Thoracic aorta (tissue), 2 donors: ENCODE data around the gene TFDP2. TPM values are rescaled to one million over a fixed set of nuclear protein-coding genes. Genes with fewer than 3 reads are reported as not detected.

Experiments used
- ATAC-seq: fragments of 150-250 bp; one replicate; pipeline ENCODE4 v1.8.0; 2017; ENCODE audit warnings: low read depth; ENCODE audit not compliant: insufficient number of reproducible peaks, low FRiP score
- DNase-seq: peaks from one replicate; pipeline ENCODE4 v3.0.0-alpha.2; 2020; ENCODE audit warnings: low spot score
- H3K27ac ChIP-seq, 2 donors: fragments of 200-600 bp; sonication (generic); 1 replicate in 1 of 2; 2 replicates in 1 of 2; pipeline ENCODE4 v1.5.1; 2016; ENCODE audit warnings: mild to moderate bottlenecking in 2 of 2, moderate library complexity in 2 of 2
- H3K27me3 ChIP-seq: fragments of 200-600 bp; sonication (generic); replicated peaks from 2 replicates; pipeline ENCODE4 v1.6.0; 2016; ENCODE audit warnings: mild to moderate bottlenecking; ENCODE audit not compliant: insufficient read depth
- H3K36me3 ChIP-seq: fragments of 200-600 bp; sonication (generic); one replicate; pipeline ENCODE4 v1.5.1; 2016
- H3K4me1 ChIP-seq, 2 donors: fragments of 200-600 bp; sonication (generic); 1 replicate in 1 of 2; 2 replicates in 1 of 2; pipeline versions ENCODE4 v1.5.1 to v1.6.0; 2016; ENCODE audit warnings: low read depth in 2 of 2, mild to moderate bottlenecking in 1 of 2; ENCODE audit not compliant: control insufficient read depth in 1 of 2
- H3K4me3 ChIP-seq: fragments of 200-600 bp; sonication (generic); 2 replicates; pipeline ENCODE4 v1.5.1; 2016; ENCODE audit warnings: mild to moderate bottlenecking
- H3K9me3 ChIP-seq: fragments of 200-600 bp; sonication (generic); 2 replicates; pipeline ENCODE4 v1.5.1; 2016
- total RNA-seq, 2 donors: library from RNA; depleted of rRNA; stranded (reverse); fragments of >200 nt; gene quantifications; one replicate each; pipeline versions ENCODE4 v1.1.0 to v1.2.3, GENCODE V29; 2016
- TF ChIP-seq, protein P1 (sequence below): fragments of 200-600 bp; sonication (generic); IDR thresholded peaks from one replicate; pipeline ENCODE4 v1.5.1; 2019; ENCODE audit warnings: antibody characterized with exemption

TFDP2 gene
- total RNA-seq, 2 donors from 2014 or later, result 29.2 to 210 TPM

DNA sequence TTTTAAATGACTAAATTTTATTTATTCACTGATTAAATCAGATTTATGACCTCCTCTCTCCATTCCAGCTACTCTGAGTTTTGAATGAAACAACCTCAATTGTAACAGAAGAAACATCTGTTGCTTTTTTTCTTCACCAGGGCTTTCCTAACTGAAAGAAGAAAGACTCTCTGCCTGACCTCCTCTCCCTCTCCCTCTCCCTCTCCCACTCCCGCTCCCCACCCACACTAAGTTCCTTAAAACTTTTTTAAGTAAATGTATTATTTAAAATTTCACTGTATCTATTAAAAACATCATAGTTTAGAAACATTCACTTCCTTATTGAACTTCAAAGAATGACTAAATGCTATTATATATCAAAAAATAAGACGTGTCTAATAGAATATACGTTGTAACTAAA, 122.0 kb downstream of the TFDP2 start:
- DNase-seq (no peak), ATAC-seq (no peak)
- peaks cover 13 to 17% of the 10 kb centered on the region in 2 donors for H3K4me1 ChIP-seq
- no peaks in the 10 kb centered on the region for H3K9me3 ChIP-seq
- H3K4me3 ChIP-seq, result peak overlapping the region; percentile 77
- H3K27ac ChIP-seq, result no peak overlapping the region
- H3K27me3 ChIP-seq, result no peaks in the 10 kb centered on the region
- no peaks in the 10 kb centered on the region for H3K36me3 ChIP-seq
- TF ChIP-seq, protein P1, sequence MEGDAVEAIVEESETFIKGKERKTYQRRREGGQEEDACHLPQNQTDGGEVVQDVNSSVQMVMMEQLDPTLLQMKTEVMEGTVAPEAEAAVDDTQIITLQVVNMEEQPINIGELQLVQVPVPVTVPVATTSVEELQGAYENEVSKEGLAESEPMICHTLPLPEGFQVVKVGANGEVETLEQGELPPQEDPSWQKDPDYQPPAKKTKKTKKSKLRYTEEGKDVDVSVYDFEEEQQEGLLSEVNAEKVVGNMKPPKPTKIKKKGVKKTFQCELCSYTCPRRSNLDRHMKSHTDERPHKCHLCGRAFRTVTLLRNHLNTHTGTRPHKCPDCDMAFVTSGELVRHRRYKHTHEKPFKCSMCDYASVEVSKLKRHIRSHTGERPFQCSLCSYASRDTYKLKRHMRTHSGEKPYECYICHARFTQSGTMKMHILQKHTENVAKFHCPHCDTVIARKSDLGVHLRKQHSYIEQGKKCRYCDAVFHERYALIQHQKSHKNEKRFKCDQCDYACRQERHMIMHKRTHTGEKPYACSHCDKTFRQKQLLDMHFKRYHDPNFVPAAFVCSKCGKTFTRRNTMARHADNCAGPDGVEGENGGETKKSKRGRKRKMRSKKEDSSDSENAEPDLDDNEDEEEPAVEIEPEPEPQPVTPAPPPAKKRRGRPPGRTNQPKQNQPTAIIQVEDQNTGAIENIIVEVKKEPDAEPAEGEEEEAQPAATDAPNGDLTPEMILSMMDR, result no peak

DNA sequence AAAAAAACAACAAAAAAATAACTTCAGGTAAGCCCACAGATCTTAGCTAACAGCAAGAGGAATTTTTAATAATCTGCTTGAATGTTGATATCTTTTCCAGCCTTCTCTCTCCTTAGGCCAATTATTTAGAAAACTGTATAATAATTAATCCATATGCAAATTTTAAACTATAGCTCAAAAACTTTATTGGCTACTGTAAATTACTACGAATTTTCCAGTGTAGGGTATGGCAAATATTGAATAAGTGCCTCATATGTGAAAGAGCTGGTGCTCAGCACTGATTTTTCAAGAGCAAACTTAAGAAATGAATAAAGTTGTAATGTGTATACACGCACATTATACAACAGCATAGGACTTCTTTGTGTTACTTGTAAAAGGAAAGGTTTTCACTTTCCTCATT, 123.0 kb downstream of the TFDP2 start:
- no peak for ATAC-seq
- no peaks in the 10 kb centered on the region for H3K9me3 ChIP-seq
- no peaks in the 10 kb centered on the region for H3K36me3 ChIP-seq
- TF ChIP-seq, protein P1, result no peak
- H3K27me3 ChIP-seq, result no peaks in the 10 kb centered on the region
- H3K4me1 ChIP-seq, result peaks cover 17% of the 10 kb centered on the region in 2 donors
- no peak overlapping the region for H3K4me3 ChIP-seq
- DNase-seq, result no peak
- no peak overlapping the region for H3K27ac ChIP-seq

DNA sequence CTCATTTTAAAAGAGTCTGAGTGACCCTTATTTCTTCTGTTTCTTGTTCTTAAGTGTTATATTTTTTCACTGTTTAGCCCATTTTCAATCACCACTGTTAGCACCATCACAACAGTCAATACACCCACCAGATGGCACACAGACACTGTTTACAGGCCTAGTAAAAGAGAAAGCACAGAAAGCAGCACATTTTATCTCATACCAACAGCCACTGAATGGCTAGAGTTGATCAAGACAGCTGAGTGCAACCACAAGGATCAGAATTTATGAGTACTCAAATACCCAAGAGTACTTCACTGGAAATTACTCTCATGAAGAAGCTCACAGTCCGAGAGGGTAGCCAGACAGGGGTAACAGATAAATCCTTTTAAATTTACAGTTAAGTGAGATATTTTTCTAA, 127.0 kb downstream of the TFDP2 start:
- no peaks in the 10 kb centered on the region for H3K27me3 ChIP-seq
- ATAC-seq (no peak), DNase-seq (no peak)
- no peak overlapping the region for H3K4me3 ChIP-seq
- no peak overlapping the region for H3K27ac ChIP-seq
- no peaks in the 10 kb centered on the region for H3K36me3 ChIP-seq
- peaks cover 4 to 16% of the 10 kb centered on the region in 2 donors for H3K4me1 ChIP-seq
- TF ChIP-seq, protein P1, result no peak
- no peaks in the 10 kb centered on the region for H3K9me3 ChIP-seq

DNA sequence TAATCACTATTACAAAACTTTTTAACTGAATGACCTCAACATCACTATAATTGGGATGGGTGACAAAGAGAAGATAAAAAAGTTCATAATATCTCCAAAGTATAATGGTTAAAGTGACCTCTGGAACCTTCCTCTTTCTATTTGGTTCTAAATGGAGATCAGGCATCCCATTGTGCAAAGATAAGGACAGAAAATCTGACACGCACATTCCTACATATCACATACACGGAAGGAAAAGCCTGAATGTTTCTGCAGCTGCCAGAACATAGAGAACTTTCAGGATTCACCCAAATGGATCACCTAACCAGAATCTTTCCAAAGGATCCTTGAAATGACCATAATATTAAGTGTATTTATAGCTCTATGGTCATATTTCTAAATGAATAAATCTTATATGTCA, 128.2 kb downstream of the TFDP2 start:
- no peak for ATAC-seq
- Histone ChIP-seq H3K9me3 (no peaks in the 10 kb centered on the region), H3K27me3 (no peaks in the 10 kb centered on the region), H3K36me3 (no peaks in the 10 kb centered on the region), H3K4me3 (no peak overlapping the region), H3K27ac (no peak overlapping the region), H3K4me1 (peaks cover 0 to 9% of the 10 kb centered on the region in 2 donors)
- no peak for DNase-seq
- TF ChIP-seq, protein P1, result no peak

DNA sequence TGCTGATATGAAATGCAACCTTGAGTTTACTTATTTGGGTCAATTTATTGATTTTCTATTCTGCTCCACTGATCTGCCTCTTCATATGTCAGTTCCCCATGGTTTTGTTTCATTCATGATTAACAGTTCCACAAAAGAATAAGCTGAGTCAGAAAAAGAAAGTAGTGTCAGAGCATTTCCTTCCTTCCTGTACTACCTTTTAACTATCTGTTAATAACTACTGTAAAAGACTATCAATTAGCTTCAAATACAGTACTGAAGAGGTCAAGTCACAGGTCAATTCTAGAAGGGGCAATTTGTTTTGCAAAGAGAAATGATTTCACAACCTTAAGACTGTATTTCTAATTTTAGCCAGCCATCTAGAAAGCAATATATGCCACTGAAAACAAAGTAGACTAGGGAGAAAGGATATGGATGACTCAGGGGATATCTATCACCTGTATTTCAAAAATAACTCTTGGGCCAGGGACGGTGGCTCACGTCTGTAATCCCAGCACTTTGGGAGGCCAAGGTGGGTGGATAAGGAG, 129.5 kb downstream of the TFDP2 start:
- DNase-seq (no peak), ATAC-seq (no peak)
- H3K4me3 ChIP-seq, result no peak overlapping the region
- no peaks in the 10 kb centered on the region for H3K36me3 ChIP-seq
- H3K4me1 ChIP-seq, result peaks cover 0 to 9% of the 10 kb centered on the region in 2 donors
- no peaks in the 10 kb centered on the region for H3K27me3 ChIP-seq
- TF ChIP-seq, protein P1, result no peak
- H3K9me3 ChIP-seq, result no peaks in the 10 kb centered on the region
- H3K27ac ChIP-seq, result no peak overlapping the region
